K562 (cell line): Measurements from ENCODE around the gene C16orf78. TPM values are rescaled to one million over a fixed set of nuclear protein-coding genes. Genes with fewer than 3 reads are reported as not detected.

ENCODE experiments used
- ATAC-seq: fragments of 200-7000 bp; cut with Tn5 transposase; 3 replicates; pipeline ENCODE4 v1.9.1; 2020; ENCODE audit warnings: moderate library complexity
- Bru-seq: library from RNA; stranded (reverse); fragments of 400-500 nt; gene quantifications from one replicate; lab custom pipeline; 2021; lab: Mats Ljungman, UMichigan
- BruChase-seq, 2 experiments: library from RNA; stranded (reverse); fragments of 400-500 nt; gene quantifications; one replicate each; lab custom pipeline; 2021; lab: Mats Ljungman, UMichigan
- BruUV-seq: library from RNA; stranded (reverse); fragments of 400-500 nt; replicated peaks from 2 replicates; lab custom pipeline; 2021; lab: Mats Ljungman, UMichigan
- CTCF ChIA-PET: fragments of 300-600 bp; formaldehyde crosslinking; extraction: SDS; loops from one replicate; lab custom pipeline; 2021; ENCODE audit warnings: low intra/inter-chr PET ratio; lab: Yijun Ruan, JAX
- POLR2A ChIA-PET: fragments of 300-600, 350-650 bp; sonication (Branson Sonifier 250); formaldehyde crosslinking; extraction: SDS; loops from one replicate; lab custom pipeline; 2021; ENCODE audit warnings: antibody characterized with exemption, inconsistent platforms; lab: Yijun Ruan, JAX
- DNase-seq, 4 experiments: peaks; one replicate each; pipeline versions ENCODE4 v3.0.0 to v3.0.0-alpha.2; 2011 to 2018; ENCODE audit warnings: low spot score in 3 of 4, mixed read lengths in 3 of 4; ENCODE audit errors: extremely low read depth in 1 of 4
- FAIRE-seq: peaks from 2 replicates; lab custom pipeline; 2011; peaks lifted over from hg19 to GRCh38; lab: Jason Lieb, UNC
- H2AFZ ChIP-seq: 2 replicates; pipeline ENCODE4 v1.6.0; 2011; ENCODE audit warnings: low read depth, low read length, control low read depth, inconsistent platforms
- H3K27ac ChIP-seq: fragments of 200-600 bp; 3 replicates; pipeline ENCODE4 v1.8.0; 2011; ENCODE audit warnings: low read depth, mild to moderate bottlenecking, control low read depth, inconsistent platforms, low read length, moderate library complexity, mixed read lengths; ENCODE audit errors: extremely low read depth
- H3K27me3 ChIP-seq, 2 experiments: fragments of 300-600 bp in 1 of 2; 2 replicates in 1 of 2; 3 replicates in 1 of 2; pipeline versions ENCODE4 v1.6.0 to v1.8.0; 2011; ENCODE audit warnings: inconsistent platforms in 2 of 2, low read length in 2 of 2, mild to moderate bottlenecking in 1 of 2, mixed read lengths in 1 of 2, moderate library complexity in 1 of 2; ENCODE audit not compliant: control insufficient read depth in 2 of 2, insufficient read depth in 2 of 2
- H3K36me3 ChIP-seq: fragments of 300-600 bp; 3 replicates; pipeline ENCODE4 v1.8.0; 2011; ENCODE audit warnings: mild to moderate bottlenecking, low read length, inconsistent platforms; ENCODE audit not compliant: control insufficient read depth, insufficient read depth
- H3K4me1 ChIP-seq, 2 experiments: fragments of 200-600 bp in 1 of 2; replicated peaks in 1 of 2; 2 replicates in 1 of 2; 3 replicates in 1 of 2; pipeline versions ENCODE4 v1.5.1 to v1.8.0; 2011; ENCODE audit warnings: inconsistent platforms in 2 of 2, low read length in 2 of 2, mild to moderate bottlenecking in 1 of 2, mixed read lengths in 1 of 2, moderate library complexity in 1 of 2; ENCODE audit not compliant: control insufficient read depth in 2 of 2, insufficient read depth in 2 of 2
- H3K4me2 ChIP-seq: 2 replicates; pipeline ENCODE4 v1.6.1; 2011; ENCODE audit warnings: low read length, control low read depth, inconsistent platforms, mixed read lengths; ENCODE audit not compliant: insufficient read depth
- H3K4me3 ChIP-seq: fragments of 200-600 bp; sonication (generic), shearing (Covaris generic); 2 replicates; pipeline ENCODE4 v1.5.1; 2016; ENCODE audit warnings: control low read depth, inconsistent platforms
- H3K79me2 ChIP-seq: fragments of 200-600 bp; 3 replicates; pipeline ENCODE4 v1.8.0; 2011; ENCODE audit warnings: low read length, inconsistent platforms; ENCODE audit not compliant: control insufficient read depth, insufficient read depth
- H3K9ac ChIP-seq, 2 experiments: 2 replicates each; pipeline versions ENCODE4 v1.6.0 to v1.6.1; 2011; ENCODE audit warnings: low read depth in 2 of 2, low read length in 2 of 2, control low read depth in 1 of 2, inconsistent platforms in 1 of 2, mild to moderate bottlenecking in 1 of 2, mixed read lengths in 1 of 2; ENCODE audit not compliant: insufficient read depth in 1 of 2
- H3K9me1 ChIP-seq: one replicate; pipeline ENCODE4 v1.6.0; 2011; ENCODE audit warnings: inconsistent platforms, mild to moderate bottlenecking, low read length, moderate library complexity; ENCODE audit not compliant: control insufficient read depth, insufficient read depth
- H3K9me3 ChIP-seq: replicated peaks from 2 replicates; pipeline ENCODE4 v1.5.1; 2011; ENCODE audit warnings: low read depth, low read length, inconsistent platforms; ENCODE audit not compliant: control insufficient read depth, insufficient read depth
- H4K20me1 ChIP-seq: replicated peaks from 2 replicates; pipeline ENCODE4 v1.6.1; 2011; ENCODE audit warnings: low read length, inconsistent platforms, mixed read lengths; ENCODE audit not compliant: control insufficient read depth, insufficient read depth
- CHD2 ChIP-seq: IDR thresholded peaks from 2 replicates; pipeline ENCODE4 v1.6.1; 2011; ENCODE audit warnings: low read depth, low read length
- EP400 ChIP-seq: fragments of 450-650 bp; IDR thresholded peaks from 2 replicates; pipeline ENCODE4 v1.6.1; 2017; ENCODE audit warnings: antibody characterized with exemption, mild to moderate bottlenecking, moderate library complexity
- HCFC1 ChIP-seq: IDR thresholded peaks from 2 replicates; pipeline ENCODE4 v1.6.1; 2012; ENCODE audit warnings: low read depth, low read length, improper control_type of control experiment
- HMG20A ChIP-seq: fragments of 450-650 bp; formaldehyde crosslinking; conservative IDR thresholded peaks from 2 replicates; pipeline ENCODE4 v1.4.0; 2020; ENCODE audit warnings: mild to moderate bottlenecking, mixed read lengths
- MBD2 ChIP-seq: sonication (generic); IDR thresholded peaks from 2 replicates; pipeline ENCODE4 v1.6.1; 2016; ENCODE audit warnings: low read depth, borderline replicate concordance
- NCOA4 ChIP-seq: fragments of 450-650 bp; IDR thresholded peaks from 2 replicates; pipeline ENCODE4 v1.6.1; 2018; ENCODE audit warnings: mild to moderate bottlenecking; ENCODE audit not compliant: partially characterized antibody
- NR2F6 ChIP-seq: fragments of 450-650 bp; formaldehyde crosslinking; IDR thresholded peaks from 2 replicates; pipeline ENCODE4 v1.4.0; 2020; ENCODE audit warnings: mild to moderate bottlenecking
- PCBP2 ChIP-seq: fragments of 200-400 bp; formaldehyde crosslinking; IDR thresholded peaks from 2 replicates; pipeline ENCODE4 v1.6.1; 2018; ENCODE audit warnings: low read length, low read depth, mild to moderate bottlenecking, moderate library complexity; ENCODE audit not compliant: poor library complexity, severe bottlenecking
- PURB ChIP-seq: sonication (generic); formaldehyde crosslinking; IDR thresholded peaks from 2 replicates; pipeline ENCODE4 v1.9.0; 2021; ENCODE audit warnings: low read depth, mild to moderate bottlenecking, missing genetic modification reagents
- RBM22 ChIP-seq: fragments of 200-400 bp; formaldehyde crosslinking; IDR thresholded peaks from 2 replicates; pipeline ENCODE4 v1.6.1; 2018; ENCODE audit warnings: low read length, low read depth; ENCODE audit not compliant: poor library complexity, severe bottlenecking
- ZNF561 ChIP-seq: fragments of 450-650 bp; formaldehyde crosslinking; conservative IDR thresholded peaks from 2 replicates; pipeline ENCODE4 v1.4.0; 2020; ENCODE audit warnings: mild to moderate bottlenecking, moderate library complexity
- ZNF778 ChIP-seq: fragments of 450-650 bp; formaldehyde crosslinking; IDR thresholded peaks from 2 replicates; pipeline ENCODE4 v1.4.0; 2020; ENCODE audit warnings: mild to moderate bottlenecking, moderate library complexity
- WGBS: fragments of 100-300 bp; shearing (Covaris generic); methylation state at CpG from one replicate; pipeline ENCODE4 v1.1.6; 2016; ENCODE audit warnings: low coverage, mixed read lengths; ENCODE audit not compliant: insufficient coverage; ENCODE audit errors: missing lambda C conversion rate; 5-methylcytosine and 5-hydroxymethylcytosine counted together
- in situ Hi-C: fragments of 300-500 bp; cut with MboI; formaldehyde crosslinking; loops from 4 replicates; pipeline ENCODE4 v1.15.0; 2018; ENCODE audit warnings: inconsistent platforms, mixed read lengths
- intact Hi-C: fragments of 100-400 bp; cut with micrococcal nuclease; formaldehyde crosslinking; loops from 2 replicates; pipeline ENCODE4 v1.14.2; 2022
- long read RNA-seq, 3 experiments: library from polyadenylated mRNA in 2 of 3; library from RNA in 1 of 3; unstranded in 2 of 3; stranded (forward) in 1 of 3; transcript quantifications; one replicate each; pipeline ENCODE4 v2.0.0, GENCODE V29; 2019 to 2022
- polyA minus RNA-seq, 3 experiments: library from RNA; depleted of rRNA, polyadenylated mRNA; stranded (reverse); fragments of >200 nt; gene quantifications; 2 replicates each; pipeline ENCODE4 v1.2.3, GENCODE V29; 2011
- polyA plus RNA-seq, 8 experiments: library from polyadenylated mRNA; depleted of rRNA in 4 of 8; stranded (reverse) in 5 of 8; unstranded in 3 of 8; fragments of >200 nt; fragmentation: Nextera tagmentation in 2 of 8; fragmentation: Illumina TruSeq in 1 of 8; extraction: Ambion mirVana in 2 of 8; extraction: Trizol in 1 of 8; gene quantifications; 2 replicates each; pipeline versions ENCODE4 v1.2.1 to v1.2.3, GENCODE V29; 2011 to 2014; ENCODE audit warnings: inconsistent platforms in 1 of 8, missing spikeins in 1 of 8
- total RNA-seq, 7 experiments: library from RNA; depleted of rRNA in 6 of 7; stranded (reverse); fragments of >200 nt in 6 of 7; fragmentation: Illumina TruSeq in 2 of 7; extraction: Trizol in 2 of 7; gene quantifications; 2 replicates each; pipeline versions ENCODE4 v1.2.1 to v1.2.3, GENCODE V29; 2011 to 2021; ENCODE audit warnings: low replicate concordance in 1 of 7
- TF ChIP-seq, protein P1 (sequence below): sonication (generic); formaldehyde crosslinking; IDR thresholded peaks from 2 replicates; pipeline ENCODE4 v1.8.1; 2022; ENCODE audit warnings: missing genetic modification reagents
- TF ChIP-seq, protein P2 (sequence below): conservative IDR thresholded peaks from 2 replicates; pipeline ENCODE4 v1.6.1; 2011; ENCODE audit warnings: low read depth, mild to moderate bottlenecking, low read length; ENCODE audit not compliant: control insufficient read depth
- TF ChIP-seq, protein P3 (sequence below): sonication (generic); formaldehyde crosslinking; IDR thresholded peaks from 2 replicates; pipeline ENCODE4 v1.9.0; 2022; ENCODE audit warnings: mild to moderate bottlenecking, missing genetic modification reagents

The C16orf78 gene, protein sequence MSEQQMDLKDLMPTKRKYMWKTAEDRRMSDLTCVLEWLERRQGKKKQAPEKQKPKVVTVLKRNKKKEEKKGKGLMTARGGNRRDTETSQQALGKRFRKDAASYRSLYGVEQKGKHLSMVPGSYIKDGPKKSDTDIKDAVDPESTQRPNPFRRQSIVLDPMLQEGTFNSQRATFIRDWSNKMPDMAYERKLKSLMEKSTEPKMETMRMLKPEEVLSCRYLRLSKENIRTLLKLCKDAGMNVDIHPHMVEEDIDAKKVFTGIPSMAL
- not detected in 2 replicates for total RNA-seq (2011; cell fraction: chromatin; rRNA removed; ENCODE audit: low replicate concordance)
- total RNA-seq (2011; cell fraction: nucleolus; rRNA removed): not detected in 2 replicates
- total RNA-seq (2011; cell fraction: nucleoplasm; rRNA removed): not detected in 2 replicates
- not detected in 2 replicates for total RNA-seq (2014; rRNA removed)
- not detected in 2 replicates for total RNA-seq (2014; rRNA removed; fragmentation: Illumina TruSeq; extraction: Trizol)
- total RNA-seq (2015; rRNA removed; fragmentation: Illumina TruSeq; extraction: Trizol): not detected in 2 replicates
- total RNA-seq (2021): not detected in 2 replicates
- not detected in 2 replicates for polyA plus RNA-seq (2011; rRNA removed)
- not detected in 2 replicates for polyA plus RNA-seq (2011; cell fraction: cytosol; rRNA removed)
- polyA plus RNA-seq (2011; cell fraction: nucleus; rRNA removed): not detected in 2 replicates
- not detected in 2 replicates for polyA plus RNA-seq (2012)
- not detected in 2 replicates for polyA plus RNA-seq (2014; fragmentation: Illumina TruSeq; extraction: Trizol)
- polyA plus RNA-seq (2014; fragmentation: Nextera tagmentation; extraction: Ambion mirVana): not detected
- not detected in 2 replicates for polyA plus RNA-seq (2014; rRNA removed)
- not detected in 2 replicates for polyA minus RNA-seq (2011; rRNA and poly(A)+ RNA removed)
- not detected in 2 replicates for polyA minus RNA-seq (2011; cell fraction: cytosol; rRNA and poly(A)+ RNA removed)
- not detected in 2 replicates for polyA minus RNA-seq (2011; cell fraction: nucleus; rRNA and poly(A)+ RNA removed)
- not detected for Bru-seq, nascent RNA
- not detected for BruChase-seq, experiment 1, labeled RNA remaining after a 2-hour chase
- BruChase-seq, experiment 2, labeled RNA remaining after a 6-hour chase: not detected
- long read RNA-seq, experiment 1: 0 reads
- long read RNA-seq, experiment 2: 0 reads
- long read RNA-seq, experiment 3: 0 reads

DNA sequence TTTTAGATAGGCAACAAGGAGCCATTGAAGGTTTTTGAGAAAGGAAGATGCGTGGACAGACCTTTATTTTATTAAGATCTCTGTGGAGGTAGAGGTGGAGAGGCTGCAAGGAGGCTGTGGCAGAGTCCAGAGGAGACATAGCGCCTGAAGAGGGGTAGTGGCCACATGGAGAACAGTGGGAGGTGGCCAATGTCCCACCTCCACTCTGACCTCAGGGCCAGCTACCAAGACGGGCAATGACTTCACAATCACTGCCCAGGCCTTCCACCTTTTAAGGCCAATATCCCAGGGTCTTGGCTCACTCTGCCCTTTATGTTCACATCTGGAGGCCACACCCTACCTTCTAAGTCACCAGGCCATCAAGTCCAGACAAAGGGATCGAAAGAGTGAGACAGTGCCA, at the start of gene C16orf78:
TSS of gene C16orf78 (plus strand) at position 301 of the 400 bp plus-strand sequence. CDS start 136 bp downstream, outside the sequence.
- H3K4me1 ChIP-seq: no peaks in the 10 kb centered on the region
- ChIA-PET CTCF (no interaction called here), POLR2A (no interaction called here)
- H3K27me3 ChIP-seq: peaks cover 0 to 2% of the 10 kb centered on the region in 2 experiments; a peak in 1 of 5 replicates
- no peaks in the 10 kb centered on the region for H3K36me3 ChIP-seq
- H3K9me1 ChIP-seq: no peaks in the 10 kb centered on the region
- no peaks in the 10 kb centered on the region for H3K9me3 ChIP-seq
- 0% methylated on average over 4 of the region's 4 CpGs for WGBS
- H3K79me2 ChIP-seq: no peaks in the 10 kb centered on the region
- FAIRE-seq (no peak), DNase-seq (no peak), ATAC-seq (no peak)
- in situ Hi-C loops: no loop called here
- no peak within 1 kb of the TSS for H2AFZ ChIP-seq
- H3K4me2 ChIP-seq: no peak within 1 kb of the TSS
- intact Hi-C loops: no loop called here
- H4K20me1 ChIP-seq: no peaks in the 10 kb centered on the region
- BruUV-seq: no TSS peak
- no peak within 1 kb of the TSS for H3K9ac ChIP-seq
- no peak within 1 kb of the TSS for H3K4me3 ChIP-seq
- H3K27ac ChIP-seq: no peak within 1 kb of the TSS
- no peak for TF ChIP-seq PCBP2
- TF ChIP-seq HMG20A (CRISPR knock-in tag): no peak
- TF ChIP-seq, protein P1, sequence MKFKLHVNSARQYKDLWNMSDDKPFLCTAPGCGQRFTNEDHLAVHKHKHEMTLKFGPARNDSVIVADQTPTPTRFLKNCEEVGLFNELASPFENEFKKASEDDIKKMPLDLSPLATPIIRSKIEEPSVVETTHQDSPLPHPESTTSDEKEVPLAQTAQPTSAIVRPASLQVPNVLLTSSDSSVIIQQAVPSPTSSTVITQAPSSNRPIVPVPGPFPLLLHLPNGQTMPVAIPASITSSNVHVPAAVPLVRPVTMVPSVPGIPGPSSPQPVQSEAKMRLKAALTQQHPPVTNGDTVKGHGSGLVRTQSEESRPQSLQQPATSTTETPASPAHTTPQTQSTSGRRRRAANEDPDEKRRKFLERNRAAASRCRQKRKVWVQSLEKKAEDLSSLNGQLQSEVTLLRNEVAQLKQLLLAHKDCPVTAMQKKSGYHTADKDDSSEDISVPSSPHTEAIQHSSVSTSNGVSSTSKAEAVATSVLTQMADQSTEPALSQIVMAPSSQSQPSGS (CRISPR knock-in tag): no peak
- no peak for TF ChIP-seq ZNF561 (CRISPR knock-in tag)
- TF ChIP-seq NCOA4: no peak
- TF ChIP-seq EP400: no peak
- TF ChIP-seq MBD2: no peak
- no peak for TF ChIP-seq ZNF778 (CRISPR knock-in tag)
- no peak for TF ChIP-seq NR2F6 (CRISPR knock-in tag)
- no peak for TF ChIP-seq CHD2
- no peak for TF ChIP-seq RBM22
- no peak for TF ChIP-seq PURB (CRISPR knock-in tag)
- TF ChIP-seq, protein P2, sequence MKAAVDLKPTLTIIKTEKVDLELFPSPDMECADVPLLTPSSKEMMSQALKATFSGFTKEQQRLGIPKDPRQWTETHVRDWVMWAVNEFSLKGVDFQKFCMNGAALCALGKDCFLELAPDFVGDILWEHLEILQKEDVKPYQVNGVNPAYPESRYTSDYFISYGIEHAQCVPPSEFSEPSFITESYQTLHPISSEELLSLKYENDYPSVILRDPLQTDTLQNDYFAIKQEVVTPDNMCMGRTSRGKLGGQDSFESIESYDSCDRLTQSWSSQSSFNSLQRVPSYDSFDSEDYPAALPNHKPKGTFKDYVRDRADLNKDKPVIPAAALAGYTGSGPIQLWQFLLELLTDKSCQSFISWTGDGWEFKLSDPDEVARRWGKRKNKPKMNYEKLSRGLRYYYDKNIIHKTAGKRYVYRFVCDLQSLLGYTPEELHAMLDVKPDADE: no peak
- no peak for TF ChIP-seq HCFC1
- TF ChIP-seq, protein P3, sequence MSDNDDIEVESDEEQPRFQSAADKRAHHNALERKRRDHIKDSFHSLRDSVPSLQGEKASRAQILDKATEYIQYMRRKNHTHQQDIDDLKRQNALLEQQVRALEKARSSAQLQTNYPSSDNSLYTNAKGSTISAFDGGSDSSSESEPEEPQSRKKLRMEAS (CRISPR knock-in tag): no peak
